NCI-H2196 (cell line): Measurements from ENCODE around the gene SLC24A4.

Experiments used
- DNase-seq: peaks from one replicate; lab custom pipeline; 2025; ENCODE audit not compliant: unreplicated experiment; lab: John Stamatoyannopoulos, UW

The SLC24A4 gene

GRCh38 chr14:92472860-92473259, 149.9 kb downstream of the SLC24A4 start:
- DNase-seq: no peak

GRCh38 chr14:92473261-92473968, 150.4 kb downstream of the SLC24A4 start:
- DNase-seq: no peak

- DNase-seq: no peak
Measured at GRCh38 chr14:92473969-92474535, 151.1 kb downstream of the SLC24A4 start.

GRCh38 chr14:92475037-92475436, 152.1 kb downstream of the SLC24A4 start:
- DNase-seq: no peak

- no peak for DNase-seq
Measured at GRCh38 chr14:92475451-92476187, 152.7 kb downstream of the SLC24A4 start.

- DNase-seq: no peak
Measured at GRCh38 chr14:92480856-92481255, 157.9 kb downstream of the SLC24A4 start.

GRCh38 chr14:92481386-92481785, 158.4 kb downstream of the SLC24A4 start:
- no peak for DNase-seq

- DNase-seq: no peak
Measured at GRCh38 chr14:92481811-92482555, 159.0 kb downstream of the SLC24A4 start.

GRCh38 chr14:92482621-92483319, 159.8 kb downstream of the SLC24A4 start:
- DNase-seq: no peak

GRCh38 chr14:92484132-92484823, 161.3 kb downstream of the SLC24A4 start:
- DNase-seq: no peak

GRCh38 chr14:92486881-92487280, 163.9 kb downstream of the SLC24A4 start:
- no peak for DNase-seq

- no peak for DNase-seq
Measured at GRCh38 chr14:92487513-92488133, 164.7 kb downstream of the SLC24A4 start.

- DNase-seq: no peak
Measured at GRCh38 chr14:92489394-92490238, 166.7 kb downstream of the SLC24A4 start.

- DNase-seq: no peak
Measured at GRCh38 chr14:92490239-92490959, 167.4 kb downstream of the SLC24A4 start.

- DNase-seq: no peak
Measured at GRCh38 chr14:92491782-92492181, 168.8 kb downstream of the SLC24A4 start.

GRCh38 chr14:92492258-92492657, 169.3 kb downstream of the SLC24A4 start:
- no peak for DNase-seq

- no peak for DNase-seq
Measured at GRCh38 chr14:92493024-92493423, 170.1 kb downstream of the SLC24A4 start.

- DNase-seq: no peak
Measured at GRCh38 chr14:92493492-92493891, 170.5 kb downstream of the SLC24A4 start.
